Measurements from ENCODE around the gene ARHGAP28. TPM values are rescaled to one million over a fixed set of nuclear protein-coding genes. Genes with fewer than 3 reads are reported as not detected.
"Not testable (repeated sequence)": the region's sequence is repeated elsewhere in the genome, so short reads cannot be mapped to it uniquely, and the experiment has no call there.

The ARHGAP28 gene
- total RNA-seq, 1 experiment from 2014 or later = not detected

- no peak overlapping the region for H3K4me3 Mint-ChIP-seq (ENCODE audit: low read depth, unreplicated experiment)
- intact Hi-C loops (cut with micrococcal nuclease; ENCODE audit: unreplicated experiment) = no loop called here
- BruUV-seq (replicated peaks) = no TSS peak
- H3K36me3 Mint-ChIP-seq (ENCODE audit: insufficient read depth, unreplicated experiment) = no peaks in the 10 kb centered on the region
- no peak for DNase-seq
- H3K27ac Mint-ChIP-seq (ENCODE audit: unreplicated experiment) = no peak overlapping the region
- peaks cover 4% of the 10 kb centered on the region for H3K9me3 Mint-ChIP-seq (ENCODE audit: low read depth, unreplicated experiment)
- no peaks in the 10 kb centered on the region for H3K4me1 Mint-ChIP-seq (ENCODE audit: low read depth, unreplicated experiment)
- peaks cover 11% of the 10 kb centered on the region for H3K27me3 Mint-ChIP-seq (ENCODE audit: unreplicated experiment)
- TF ChIP-seq CTCF (IDR thresholded peaks at IDR 0.05; ENCODE audit: unreplicated experiment) = no peak
- CTCF ChIA-PET = no interaction called here
Measured at GRCh38 chr18:6797171-6797570, 67.7 kb downstream of the ARHGAP28 start.

- Mint-ChIP-seq H3K9me3 (ENCODE audit: low read depth, unreplicated experiment) (peaks cover 4% of the 10 kb centered on the region), H3K27me3 (ENCODE audit: unreplicated experiment) (no peaks in the 10 kb centered on the region), H3K36me3 (ENCODE audit: insufficient read depth, unreplicated experiment) (no peaks in the 10 kb centered on the region), H3K27ac (ENCODE audit: unreplicated experiment) (no peak overlapping the region), H3K4me1 (ENCODE audit: low read depth, unreplicated experiment) (no peaks in the 10 kb centered on the region), H3K4me3 (ENCODE audit: low read depth, unreplicated experiment) (no peak overlapping the region)
- DNase-seq = no peak
- BruUV-seq (replicated peaks) = no TSS peak
- CTCF ChIA-PET = no interaction called here
- TF ChIP-seq CTCF (IDR thresholded peaks at IDR 0.05; ENCODE audit: unreplicated experiment) = no peak
- intact Hi-C loops (cut with micrococcal nuclease; ENCODE audit: unreplicated experiment) = no loop called here
Measured at GRCh38 chr18:6798896-6799295, 69.4 kb downstream of the ARHGAP28 start.

- H3K36me3 Mint-ChIP-seq (ENCODE audit: insufficient read depth, unreplicated experiment); DNase-seq; intact Hi-C loops (cut with micrococcal nuclease; ENCODE audit: unreplicated experiment); H3K27ac Mint-ChIP-seq (ENCODE audit: unreplicated experiment); H3K4me3 Mint-ChIP-seq (ENCODE audit: low read depth, unreplicated experiment); BruUV-seq (replicated peaks); CTCF ChIA-PET; H3K9me3 Mint-ChIP-seq (ENCODE audit: low read depth, unreplicated experiment); H3K27me3 Mint-ChIP-seq (ENCODE audit: unreplicated experiment); H3K4me1 Mint-ChIP-seq (ENCODE audit: low read depth, unreplicated experiment): not testable (repeated sequence)
Measured at GRCh38 chr18:6800309-6800708, 70.8 kb downstream of the ARHGAP28 start.

- Mint-ChIP-seq H3K27ac (ENCODE audit: unreplicated experiment) (no peak overlapping the region), H3K4me3 (ENCODE audit: low read depth, unreplicated experiment) (no peak overlapping the region), H3K4me1 (ENCODE audit: low read depth, unreplicated experiment) (no peaks in the 10 kb centered on the region), H3K27me3 (ENCODE audit: unreplicated experiment) (peaks cover 38% of the 10 kb centered on the region), H3K9me3 (ENCODE audit: low read depth, unreplicated experiment) (peaks cover 3% of the 10 kb centered on the region), H3K36me3 (ENCODE audit: insufficient read depth, unreplicated experiment) (no peaks in the 10 kb centered on the region)
- intact Hi-C loops (cut with micrococcal nuclease; ENCODE audit: unreplicated experiment) = no loop called here
- no peak for DNase-seq
- no peak for TF ChIP-seq CTCF (IDR thresholded peaks at IDR 0.05; ENCODE audit: unreplicated experiment)
- no TSS peak for BruUV-seq (replicated peaks)
- CTCF ChIA-PET = interaction anchor here (0.6 kb wide), 1 partner anchor 8 kb away, joined by 3 read pairs; no protein-coding TSS in a partner anchor
Measured at GRCh38 chr18:6807515-6808257, 78.2 kb downstream of the ARHGAP28 start.

- H3K4me3 Mint-ChIP-seq (ENCODE audit: low read depth, unreplicated experiment) = no peak overlapping the region
- intact Hi-C loops (cut with micrococcal nuclease; ENCODE audit: unreplicated experiment) = no loop called here
- BruUV-seq (replicated peaks) = no TSS peak
- no peak for TF ChIP-seq CTCF (IDR thresholded peaks at IDR 0.05; ENCODE audit: unreplicated experiment)
- no peaks in the 10 kb centered on the region for H3K4me1 Mint-ChIP-seq (ENCODE audit: low read depth, unreplicated experiment)
- H3K36me3 Mint-ChIP-seq (ENCODE audit: insufficient read depth, unreplicated experiment) = no peaks in the 10 kb centered on the region
- DNase-seq = no peak
- no peak overlapping the region for H3K27ac Mint-ChIP-seq (ENCODE audit: unreplicated experiment)
- H3K27me3 Mint-ChIP-seq (ENCODE audit: unreplicated experiment) = peaks cover 38% of the 10 kb centered on the region
- CTCF ChIA-PET = no interaction called here
- H3K9me3 Mint-ChIP-seq (ENCODE audit: low read depth, unreplicated experiment) = peaks cover 3% of the 10 kb centered on the region
Measured at GRCh38 chr18:6810191-6810590, 80.7 kb downstream of the ARHGAP28 start.

Measured in Calu3 (cell line).